ENCODE results near the gene S100PBP. TPM values are rescaled to one million over a fixed set of nuclear protein-coding genes. Genes with fewer than 3 reads are reported as not detected.

The S100PBP gene
- polyA plus RNA-seq, 2 of the 4 experiments (the other 2 are of a cell fraction): 16.1 to 41.9 TPM

DNA sequence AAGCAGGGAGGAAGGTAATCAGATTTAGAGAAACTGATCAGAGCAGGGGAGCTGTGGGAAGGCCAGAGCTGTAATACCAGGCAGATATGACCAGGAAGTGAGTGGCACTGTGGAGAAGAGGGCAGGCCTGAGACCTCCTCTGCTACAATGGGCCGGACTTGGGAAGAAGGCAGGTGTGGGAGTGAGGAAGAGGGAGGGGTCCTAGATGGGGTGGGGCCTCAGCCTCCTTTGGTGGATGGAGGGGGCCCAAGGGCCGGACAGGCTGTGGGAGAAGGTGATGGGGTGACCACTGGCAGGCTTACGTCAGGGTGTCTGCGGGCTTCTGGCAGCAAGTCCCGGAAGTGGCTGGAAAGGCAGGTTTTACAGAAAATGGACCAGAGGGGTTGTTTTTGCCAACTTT, 63.8 kb downstream of the S100PBP start:
- H3K4me1 ChIP-seq: peaks cover 4% of the 10 kb centered on the region; the same call in 1 of the 3 replicates
- CTCF ChIA-PET: interaction anchor here (0.9 to 1.4 kb wide), 6 partner anchors 9 to 174 kb away, joined by 3 to 6 read pairs (median 4); no protein-coding TSS in a partner anchor
- no peak for FAIRE-seq
- ATAC-seq: peak in 1 of 2 experiments; percentile 15; a peak in 2 of 6 replicates
- H3K9me3 ChIP-seq: no peaks in the 10 kb centered on the region
- TF ChIP-seq JUNB (IDR thresholded peaks at IDR 0.05) (no peak), HMGXB4 (CRISPR knock-in tag; IDR thresholded peaks at IDR 0.05; ENCODE audit: borderline replicate concordance) (no peak), PHF8 (IDR thresholded peaks at IDR 0.05; ENCODE audit: borderline replicate concordance, low read depth) (no peak), MAZ (IDR thresholded peaks at IDR 0.05; ENCODE audit: borderline replicate concordance, low read depth, low read length) (no peak), HDAC2 (IDR thresholded peaks at IDR 0.05) (no peak), RARB (CRISPR knock-in tag; IDR thresholded peaks at IDR 0.05) (no peak), BHLHE40 (IDR thresholded peaks at IDR 0.05; ENCODE audit: low read depth, low read length) (no peak), ZC3H11A (IDR thresholded peaks at IDR 0.05) (no peak), ZNF302 (CRISPR knock-in tag; IDR thresholded peaks at IDR 0.05) (no peak), ELK1 (IDR thresholded peaks at IDR 0.05; ENCODE audit: low read depth, low read length) (no peak), CBX2 (IDR thresholded peaks at IDR 0.05; ENCODE audit: borderline replicate concordance, low read depth) (no peak), RNF2 (IDR thresholded peaks at IDR 0.05; ENCODE audit: borderline replicate concordance, low read depth) (no peak), HOXB5 (CRISPR knock-in tag; IDR thresholded peaks at IDR 0.05) (no peak), GATA3 (IDR thresholded peaks at IDR 0.05; ENCODE audit: borderline replicate concordance) (no peak), HOXB13 (CRISPR knock-in tag; IDR thresholded peaks at IDR 0.05; ENCODE audit: low read depth) (no peak)
- TF ChIP-seq, protein P1, sequence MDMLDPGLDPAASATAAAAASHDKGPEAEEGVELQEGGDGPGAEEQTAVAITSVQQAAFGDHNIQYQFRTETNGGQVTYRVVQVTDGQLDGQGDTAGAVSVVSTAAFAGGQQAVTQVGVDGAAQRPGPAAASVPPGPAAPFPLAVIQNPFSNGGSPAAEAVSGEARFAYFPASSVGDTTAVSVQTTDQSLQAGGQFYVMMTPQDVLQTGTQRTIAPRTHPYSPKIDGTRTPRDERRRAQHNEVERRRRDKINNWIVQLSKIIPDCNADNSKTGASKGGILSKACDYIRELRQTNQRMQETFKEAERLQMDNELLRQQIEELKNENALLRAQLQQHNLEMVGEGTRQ (IDR thresholded peaks at IDR 0.05): no peak
- TF ChIP-seq, protein P2, sequence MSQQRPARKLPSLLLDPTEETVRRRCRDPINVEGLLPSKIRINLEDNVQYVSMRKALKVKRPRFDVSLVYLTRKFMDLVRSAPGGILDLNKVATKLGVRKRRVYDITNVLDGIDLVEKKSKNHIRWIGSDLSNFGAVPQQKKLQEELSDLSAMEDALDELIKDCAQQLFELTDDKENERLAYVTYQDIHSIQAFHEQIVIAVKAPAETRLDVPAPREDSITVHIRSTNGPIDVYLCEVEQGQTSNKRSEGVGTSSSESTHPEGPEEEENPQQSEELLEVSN (IDR thresholded peaks at IDR 0.05; ENCODE audit: borderline replicate concordance, low read depth): no peak
- DNase-seq (ENCODE audit: low read depth in 1 of 2, low spot score in 1 of 2): no peak
- no peak overlapping the region for H3K4me3 ChIP-seq
- H3K4me2 ChIP-seq: no peak overlapping the region
- no peak overlapping the region for H3K27ac ChIP-seq
- POLR2A ChIA-PET: no interaction called here
- WGBS (ENCODE audit: missing lambda C conversion rate): 92% methylated on average over 5 of the region's 5 CpGs

DNA sequence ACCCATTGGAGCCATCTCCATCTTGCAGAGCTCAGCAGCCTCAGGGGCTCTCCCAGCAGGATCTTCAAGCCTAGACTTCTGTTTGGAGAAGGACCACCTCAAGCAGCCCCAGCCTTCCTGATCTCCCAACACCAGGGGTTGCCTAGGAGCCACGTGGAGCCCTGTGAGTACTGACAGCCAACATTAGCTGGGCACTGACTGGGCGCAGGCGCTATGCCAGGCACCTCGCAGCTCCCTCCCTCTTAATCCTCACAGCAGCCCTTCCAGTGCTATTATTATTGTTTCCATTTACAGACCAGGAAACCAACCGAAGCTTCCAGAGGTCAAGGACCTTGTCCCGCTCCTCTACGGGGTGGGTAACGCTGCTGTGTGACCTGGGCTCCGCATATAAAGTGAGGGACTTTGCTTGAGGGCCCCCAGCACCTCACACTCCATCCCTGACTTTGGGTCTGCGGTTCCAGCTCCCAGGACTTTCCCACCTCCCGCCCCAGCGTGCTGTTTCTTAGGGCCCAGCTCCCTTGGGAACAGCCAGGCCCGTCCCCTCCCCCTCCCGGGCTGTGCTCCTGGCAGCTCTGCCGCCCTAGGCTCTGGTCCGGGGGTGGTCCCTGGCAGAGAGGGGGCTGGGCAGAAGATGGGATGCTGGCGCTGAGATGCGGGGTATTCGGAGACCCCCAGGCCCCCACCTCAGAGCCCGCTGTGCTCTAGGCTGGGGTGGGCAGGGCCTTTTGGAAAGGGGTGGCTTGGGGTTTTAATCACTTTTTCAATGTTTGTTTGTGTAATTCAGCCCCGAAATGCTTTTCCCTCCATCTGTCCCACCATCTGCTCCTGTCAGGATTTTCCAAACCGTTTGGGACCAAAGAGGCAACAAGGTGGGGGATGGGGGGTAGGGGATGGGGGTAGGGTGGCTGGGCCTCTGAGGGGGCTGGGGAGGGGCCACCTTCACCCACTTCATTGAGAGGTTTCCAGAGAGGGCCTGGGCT, 64.7 kb downstream of the S100PBP start:
- 66% methylated on average over 10 of the region's 22 CpGs for WGBS (ENCODE audit: missing lambda C conversion rate)
- DNase-seq (ENCODE audit: low read depth in 1 of 2, low spot score in 1 of 2): no peak
- H3K9me3 ChIP-seq: no peaks in the 10 kb centered on the region
- H3K27ac ChIP-seq: no peak overlapping the region
- no peak for FAIRE-seq
- no peak overlapping the region for H3K4me2 ChIP-seq
- peaks cover 4% of the 10 kb centered on the region; the same call in 1 of the 3 replicates for H3K4me1 ChIP-seq
- no peak for ATAC-seq
- no peak overlapping the region for H3K4me3 ChIP-seq
- POLR2A ChIA-PET: no interaction called here
- TF ChIP-seq FOSB (CRISPR knock-in tag; IDR thresholded peaks at IDR 0.05) (no peak), ELK1 (IDR thresholded peaks at IDR 0.05; ENCODE audit: low read depth, low read length) (no peak), HEYL (CRISPR knock-in tag; IDR thresholded peaks at IDR 0.05) (no peak), NR3C1 (IDR thresholded peaks at IDR 0.05) (no peak), JUNB (IDR thresholded peaks at IDR 0.05) (no peak), CHD2 (IDR thresholded peaks at IDR 0.05; ENCODE audit: low read length, partially characterized antibody) (no peak), TP53 (CRISPR knock-in tag; IDR thresholded peaks at IDR 0.05) (no peak)
- CTCF ChIA-PET: interaction anchor here (0.8 to 1.4 kb wide), 8 partner anchors 9 to 173 kb away, joined by 3 to 6 read pairs (median 4); no protein-coding TSS in a partner anchor

Data from A549 (cell line).